NCI-H2171 (cell line): ENCODE data around the gene IL22RA1.

Source experiments
- DNase-seq: peaks from one replicate; lab custom pipeline; 2025; lab: John Stamatoyannopoulos, UW

IL22RA1 gene

DNA sequence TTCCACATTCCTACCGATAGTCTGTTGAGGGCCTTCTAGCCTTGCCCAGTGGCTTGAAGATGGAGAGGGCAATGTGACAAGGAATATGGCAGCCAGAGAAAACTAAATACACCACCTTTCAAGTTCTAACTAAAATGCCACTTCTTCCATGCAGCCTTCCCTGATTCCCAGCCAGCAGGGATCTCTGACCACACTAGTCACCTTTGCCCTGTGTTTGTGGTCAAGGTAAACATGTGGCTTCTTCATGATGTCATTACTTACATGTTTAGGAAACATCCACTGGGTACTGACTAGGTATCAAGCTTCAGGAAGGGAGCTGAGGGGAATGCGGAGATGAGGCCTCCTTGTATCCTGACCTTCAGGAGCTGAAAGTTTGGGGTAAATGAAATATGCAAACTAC is 22.6 kb upstream of the IL22RA1 start:
- DNase-seq: no peak

DNA sequence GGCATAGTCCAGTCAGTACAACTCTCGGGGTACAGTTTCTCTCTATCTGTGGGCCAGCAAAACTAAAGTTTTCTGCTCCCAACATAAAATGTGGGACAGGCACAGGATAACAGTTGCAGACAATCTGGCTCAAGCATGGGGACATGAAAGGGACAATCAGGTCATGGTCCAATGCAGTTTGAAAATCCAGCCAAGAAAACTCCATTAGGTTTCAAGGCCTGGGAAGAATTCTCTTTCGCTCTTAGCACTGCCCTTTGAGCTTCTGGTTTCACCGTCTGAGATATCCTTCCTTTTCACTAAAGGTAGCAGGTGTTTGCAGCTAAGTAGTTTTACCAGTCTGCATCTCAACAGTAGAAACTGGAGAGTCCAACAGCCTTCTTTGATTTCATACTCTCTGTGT is 21.1 kb upstream of the IL22RA1 start:
- no peak for DNase-seq

DNA sequence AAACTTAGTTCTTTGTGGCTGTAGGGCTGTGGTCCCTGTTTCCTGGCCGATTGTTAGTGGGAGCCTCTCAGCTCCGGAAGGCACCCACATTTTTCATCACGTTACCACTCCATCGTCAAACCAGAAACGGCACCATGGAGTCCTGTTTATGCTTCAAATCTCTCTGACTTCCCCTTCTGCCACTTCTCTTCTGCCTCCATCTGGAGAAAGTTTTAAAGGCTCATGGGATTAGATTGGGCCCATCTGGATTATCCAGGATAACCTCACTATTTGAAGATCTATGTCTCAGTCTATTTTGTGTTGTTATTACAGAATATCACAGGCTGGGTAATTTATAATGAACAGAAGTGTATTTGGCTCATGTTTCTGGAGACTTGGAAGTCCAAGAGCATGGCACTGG is 19.3 kb upstream of the IL22RA1 start:
- peak; percentile 13 for DNase-seq

DNA sequence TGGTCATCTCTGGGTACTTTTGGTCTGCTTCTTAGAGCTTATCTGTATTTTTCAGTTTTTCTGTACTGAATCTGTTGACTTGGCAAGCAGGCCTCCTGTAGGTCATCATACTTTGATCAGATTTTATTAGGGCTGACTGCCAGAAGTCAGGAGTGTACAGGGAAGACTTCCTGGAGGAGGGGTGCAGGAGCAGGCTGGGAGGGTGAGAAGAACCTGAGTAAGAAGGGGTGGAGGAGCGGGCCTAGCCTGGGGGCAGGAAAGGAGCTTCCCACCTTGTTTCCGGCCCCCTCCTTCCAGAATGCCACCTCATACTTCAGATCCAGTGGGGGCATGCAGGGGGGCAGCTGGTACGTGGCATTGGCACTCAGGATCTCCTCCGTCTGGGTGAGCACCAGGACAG is 18.3 kb upstream of the IL22RA1 start:
- DNase-seq: no peak

DNA sequence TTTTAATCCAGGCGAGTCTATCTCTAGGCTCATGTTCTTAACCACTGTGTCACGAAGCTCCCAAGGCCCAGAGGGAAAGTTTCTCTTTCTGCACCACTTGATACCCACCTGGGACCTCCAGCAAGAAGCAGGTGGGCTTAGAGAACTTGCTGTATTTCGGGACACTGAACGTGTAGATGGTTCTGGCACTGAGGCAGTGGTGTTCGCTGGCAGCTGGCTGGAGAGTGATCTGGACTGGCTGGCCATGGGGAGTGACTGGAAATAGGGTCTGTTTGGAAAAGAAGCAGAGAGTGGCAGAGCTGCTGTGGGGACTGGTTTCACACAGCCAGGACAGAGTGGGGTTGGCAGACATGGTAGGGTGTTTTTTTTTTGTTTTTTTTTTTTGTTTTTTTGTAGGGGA is 16.4 kb upstream of the IL22RA1 start:
- DNase-seq: no peak

DNA sequence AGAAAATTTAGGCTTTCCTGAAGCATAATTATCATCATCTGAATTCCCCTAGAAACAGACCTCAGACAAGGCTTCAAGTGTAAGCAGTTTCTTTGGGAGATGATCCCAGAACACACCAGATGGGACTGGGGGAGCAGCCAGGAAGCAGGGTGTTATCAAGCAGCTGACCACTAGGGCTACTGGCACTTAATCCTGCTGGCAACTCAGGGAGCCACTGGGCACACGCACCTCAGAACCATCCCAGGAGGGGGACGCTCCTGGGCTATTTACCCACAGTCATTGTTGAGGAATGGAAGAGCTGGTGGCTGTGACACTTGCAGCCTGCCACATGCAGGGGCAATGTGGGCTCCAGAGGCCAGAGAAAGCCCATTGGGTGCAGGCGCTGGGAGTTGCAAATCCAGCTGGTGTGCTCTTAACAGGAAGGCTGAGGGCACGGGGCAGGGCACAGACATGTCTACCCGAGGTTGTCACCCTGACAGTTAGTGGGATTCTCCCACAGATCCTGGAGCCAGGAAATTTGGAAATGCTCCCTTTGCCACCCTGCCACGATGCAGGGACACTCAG is 15.1 kb upstream of the IL22RA1 start:
- DNase-seq: no peak

DNA sequence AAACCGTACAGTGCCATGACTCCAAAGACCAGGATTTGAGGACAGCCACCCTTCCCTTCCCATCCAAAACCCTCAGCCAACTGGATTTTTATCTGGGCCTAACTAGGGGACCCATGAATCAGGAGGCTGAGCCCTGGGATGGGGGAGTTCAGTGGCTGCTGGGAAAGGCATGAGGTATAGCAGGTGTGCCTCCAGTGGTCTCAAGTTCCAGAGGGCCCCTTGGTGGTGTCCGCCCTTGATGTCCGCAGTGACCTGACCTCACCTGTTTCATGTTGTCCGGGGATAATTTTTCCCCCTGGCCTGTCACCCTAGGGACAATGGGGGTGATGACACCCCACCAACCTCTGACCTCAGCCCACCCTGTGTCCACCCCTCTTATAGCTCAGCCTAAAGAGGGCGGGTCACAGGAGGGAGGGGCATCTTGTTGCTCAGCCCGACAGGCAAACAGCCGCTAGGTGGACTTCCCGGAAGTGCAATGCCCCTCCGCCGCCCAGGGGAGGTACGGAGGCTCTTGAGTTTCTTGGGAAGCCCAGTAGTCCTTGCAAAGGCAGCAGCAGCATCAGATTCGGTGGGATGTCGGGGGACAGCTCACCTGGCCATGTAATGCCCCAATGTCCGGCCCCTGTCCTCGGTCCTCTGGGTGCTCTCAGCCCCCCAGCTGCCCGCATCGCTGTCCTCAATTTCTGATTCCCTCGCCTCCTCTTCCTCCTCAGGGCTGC is 13.8 kb upstream of the IL22RA1 start:
- DNase-seq: no peak

DNA sequence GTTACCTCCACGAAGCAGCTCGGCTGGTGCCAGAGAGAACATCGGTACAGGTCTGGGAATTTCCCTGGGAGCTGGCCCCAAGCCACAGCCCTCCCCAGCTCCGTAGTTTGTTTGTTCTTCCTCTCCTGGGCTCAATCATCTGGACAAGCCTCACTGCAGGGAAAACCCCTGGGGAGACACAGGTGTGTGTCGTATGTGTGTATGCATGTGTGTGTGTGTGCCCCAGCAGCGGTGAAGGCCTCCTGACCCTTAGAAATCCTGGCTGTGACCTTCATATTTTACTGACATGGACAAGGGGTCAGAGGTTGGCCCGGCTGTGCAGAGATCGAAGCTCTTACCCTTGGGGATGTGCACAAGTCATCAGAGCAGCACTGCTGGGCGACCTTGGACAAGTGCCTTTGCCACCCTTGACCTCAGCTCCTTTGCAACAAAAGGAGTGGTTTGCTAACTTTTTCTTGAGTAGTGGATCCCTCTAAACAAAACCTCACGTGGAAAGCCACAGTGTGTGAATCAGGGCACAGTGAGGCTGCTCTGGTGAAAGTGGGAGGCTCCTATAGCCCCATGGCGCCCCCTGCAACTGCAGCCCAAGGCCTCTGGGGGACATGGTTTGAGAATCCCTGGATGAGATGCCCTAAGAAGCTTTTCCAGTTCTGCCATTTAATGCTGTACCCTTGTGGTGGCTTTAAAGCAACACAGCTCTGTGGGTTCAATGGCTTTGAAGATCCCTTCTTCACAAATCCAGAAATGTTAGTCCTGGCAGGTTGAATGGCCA is 12.3 kb upstream of the IL22RA1 start:
- DNase-seq: no peak

DNA sequence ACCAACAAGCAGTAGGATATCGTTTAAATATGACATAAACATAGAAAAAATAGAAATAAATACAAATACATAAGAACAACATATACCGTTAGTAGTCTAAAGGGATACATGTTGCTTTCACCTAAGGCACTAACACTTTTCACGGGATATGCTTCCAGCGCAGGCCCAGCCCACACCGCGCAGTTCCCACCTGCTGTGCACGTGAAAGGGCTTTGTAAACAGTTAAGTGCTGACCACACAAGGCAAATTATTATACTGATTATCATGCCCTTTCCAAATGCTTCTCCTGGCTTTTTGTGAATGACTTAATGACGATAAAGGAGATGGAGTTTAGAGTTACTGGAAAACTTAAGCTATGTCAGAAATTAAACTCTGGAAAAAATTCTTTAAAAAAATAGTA is 11.3 kb upstream of the IL22RA1 start:
- no peak for DNase-seq

DNA sequence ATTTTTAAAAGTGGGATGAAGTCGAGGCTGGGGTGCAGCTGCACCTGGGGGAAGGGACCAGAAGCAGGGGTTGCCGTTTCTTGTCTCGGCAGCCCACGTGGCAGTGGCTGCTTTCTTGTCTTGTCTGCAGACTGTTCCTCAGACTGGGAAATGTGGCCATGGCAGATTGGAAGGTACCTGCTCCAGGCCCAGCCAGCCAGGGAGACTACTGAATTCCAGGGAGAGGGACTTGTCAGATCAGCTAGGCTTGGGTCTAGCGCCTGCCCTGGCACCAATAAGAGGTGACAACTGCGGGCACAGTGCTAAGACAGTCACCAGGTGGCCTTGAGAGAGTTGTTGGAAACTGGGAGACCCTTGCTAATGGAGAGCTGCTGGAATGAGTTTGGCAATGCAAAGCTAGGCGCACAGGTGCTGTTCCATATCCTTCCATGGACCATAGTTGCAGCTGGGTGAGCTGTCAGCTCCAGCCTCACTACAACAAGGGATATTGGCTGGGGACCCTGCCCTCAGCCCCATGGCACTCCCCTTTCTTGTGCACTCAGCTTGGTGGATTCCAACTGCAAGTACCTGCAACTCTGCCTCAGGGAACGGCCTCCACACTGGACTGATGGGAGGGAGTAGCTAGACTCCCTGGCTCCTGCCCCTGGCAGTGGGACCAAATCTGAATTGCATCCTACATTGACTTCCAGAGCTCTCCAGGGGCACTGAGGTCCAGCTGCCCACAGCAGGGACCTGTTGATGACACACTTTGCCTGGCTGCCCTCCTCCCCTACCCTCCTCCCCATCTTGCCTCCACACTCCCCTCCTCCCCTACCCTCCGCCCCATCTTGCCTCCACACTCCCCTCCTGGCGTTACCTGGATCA is 9.9 kb upstream of the IL22RA1 start:
- DNase-seq: no peak

DNA sequence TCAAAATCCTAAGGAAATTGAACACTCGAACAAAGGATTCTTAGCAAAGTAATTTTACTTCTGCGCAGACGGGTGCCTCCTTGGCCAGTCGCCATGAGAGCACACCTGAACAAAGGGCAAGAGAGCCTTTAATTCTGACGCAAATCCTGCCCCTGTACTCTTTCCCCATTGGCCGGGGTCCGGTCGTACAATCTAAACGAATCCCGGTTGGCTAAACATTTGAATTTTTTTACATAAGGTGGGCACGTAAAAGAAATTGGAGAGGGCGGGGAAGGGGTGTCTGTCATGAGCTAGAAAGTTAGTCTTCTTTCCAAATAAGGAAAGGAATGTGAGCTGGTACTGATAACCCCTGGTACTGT is 8.2 kb upstream of the IL22RA1 start:
- DNase-seq: peak; percentile 96

DNA sequence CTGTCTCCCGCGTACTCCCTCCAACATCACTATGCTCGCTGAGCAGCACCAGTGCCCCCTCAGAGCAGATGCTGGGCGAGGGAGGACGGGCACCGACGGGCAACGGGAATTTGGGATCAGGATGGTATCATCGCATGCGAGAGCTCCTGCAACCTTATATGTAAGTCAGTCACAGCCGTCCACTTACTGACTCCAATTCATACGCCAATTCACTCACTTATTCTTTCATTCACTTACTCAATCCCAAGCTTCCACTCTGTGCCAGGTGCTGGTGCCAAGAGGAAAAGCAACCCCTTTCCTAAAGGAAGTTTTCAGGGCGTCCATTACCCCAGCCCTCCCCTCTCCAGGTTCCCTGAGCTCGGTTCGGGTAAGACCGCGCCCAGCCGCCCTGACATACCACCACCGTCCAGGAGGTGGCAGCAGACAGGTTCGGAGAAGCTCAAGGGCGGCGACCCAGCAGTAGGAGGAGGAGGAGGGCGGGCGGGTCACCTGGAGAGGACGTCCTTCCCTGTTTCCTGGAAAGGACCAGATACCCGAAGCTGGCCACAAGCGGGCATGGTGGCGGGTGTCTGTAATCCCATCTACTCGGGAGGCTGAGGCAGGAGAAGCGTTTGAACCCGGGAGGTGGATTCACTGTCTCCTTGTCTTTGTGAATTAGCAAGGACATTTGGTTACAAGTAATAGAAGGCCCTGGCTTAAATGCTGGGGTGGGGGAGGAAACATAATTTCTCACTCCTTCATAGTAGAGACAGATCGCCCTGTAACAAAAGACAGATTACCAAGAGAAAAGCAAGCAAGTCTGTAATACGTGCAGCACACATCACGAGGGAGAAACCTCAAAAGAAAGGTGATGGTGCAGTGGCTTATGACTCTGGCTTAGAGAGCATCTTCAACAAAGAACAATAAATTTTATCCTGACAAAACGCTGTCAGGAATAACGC is 7.6 kb upstream of the IL22RA1 start:
- DNase-seq: peak; percentile 83

DNA sequence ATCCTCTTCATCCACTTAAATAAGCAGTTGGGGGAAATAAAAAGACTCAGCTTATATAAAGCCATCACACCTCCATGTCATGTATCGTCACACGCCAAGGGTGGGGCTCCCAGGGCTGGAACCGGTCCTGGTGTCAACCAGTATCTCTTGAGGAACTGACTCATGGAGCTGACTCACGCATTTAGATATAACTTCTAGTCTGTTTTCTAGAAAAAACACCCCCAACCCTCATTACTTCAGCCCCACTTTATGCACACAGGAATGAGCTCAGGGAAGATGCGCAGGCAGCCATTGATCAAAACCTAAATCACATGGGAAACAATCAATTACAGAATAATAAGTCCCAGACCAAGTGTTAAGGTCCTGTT is 6.9 kb upstream of the IL22RA1 start:
- DNase-seq: no peak

DNA sequence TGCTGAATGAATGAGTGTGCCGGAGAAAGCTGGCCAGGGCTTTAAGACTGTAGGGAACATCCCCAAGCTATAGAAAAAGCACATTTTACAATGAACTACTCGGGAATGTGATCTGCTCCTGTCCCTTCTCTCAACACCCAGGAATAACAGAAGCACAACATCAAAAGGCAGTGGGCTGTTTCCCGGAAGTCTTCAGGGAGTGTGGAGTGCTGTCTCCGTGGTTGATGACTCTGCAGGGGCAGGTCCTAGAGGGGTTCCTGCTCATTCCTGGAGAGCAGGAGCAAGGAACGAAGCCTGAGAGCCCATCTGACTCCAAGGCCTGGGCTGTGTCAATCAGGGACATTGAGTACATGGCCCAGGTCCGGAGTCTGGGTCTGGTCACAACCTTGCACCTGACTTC is 4.9 kb upstream of the IL22RA1 start:
- no peak for DNase-seq

DNA sequence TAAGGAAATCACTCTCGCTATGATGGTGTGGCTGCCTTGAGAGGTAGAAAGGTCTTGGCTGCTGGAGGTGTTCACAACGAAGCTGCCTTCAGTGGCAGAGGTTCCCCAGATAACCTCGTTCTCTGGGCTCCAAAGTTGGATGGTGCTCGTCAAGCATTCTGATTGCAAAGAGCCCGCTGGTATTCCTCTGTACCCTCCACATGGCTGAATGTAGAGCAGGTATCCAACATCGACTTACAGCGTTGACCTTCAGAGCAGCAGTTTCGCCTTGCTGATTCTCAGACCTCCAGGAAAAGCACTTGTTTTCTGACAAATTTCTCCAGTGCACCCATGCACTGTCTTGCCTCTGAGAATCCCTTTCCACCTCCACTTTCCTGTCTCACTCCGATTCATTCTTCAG is 4.3 kb upstream of the IL22RA1 start:
- no peak for DNase-seq

DNA sequence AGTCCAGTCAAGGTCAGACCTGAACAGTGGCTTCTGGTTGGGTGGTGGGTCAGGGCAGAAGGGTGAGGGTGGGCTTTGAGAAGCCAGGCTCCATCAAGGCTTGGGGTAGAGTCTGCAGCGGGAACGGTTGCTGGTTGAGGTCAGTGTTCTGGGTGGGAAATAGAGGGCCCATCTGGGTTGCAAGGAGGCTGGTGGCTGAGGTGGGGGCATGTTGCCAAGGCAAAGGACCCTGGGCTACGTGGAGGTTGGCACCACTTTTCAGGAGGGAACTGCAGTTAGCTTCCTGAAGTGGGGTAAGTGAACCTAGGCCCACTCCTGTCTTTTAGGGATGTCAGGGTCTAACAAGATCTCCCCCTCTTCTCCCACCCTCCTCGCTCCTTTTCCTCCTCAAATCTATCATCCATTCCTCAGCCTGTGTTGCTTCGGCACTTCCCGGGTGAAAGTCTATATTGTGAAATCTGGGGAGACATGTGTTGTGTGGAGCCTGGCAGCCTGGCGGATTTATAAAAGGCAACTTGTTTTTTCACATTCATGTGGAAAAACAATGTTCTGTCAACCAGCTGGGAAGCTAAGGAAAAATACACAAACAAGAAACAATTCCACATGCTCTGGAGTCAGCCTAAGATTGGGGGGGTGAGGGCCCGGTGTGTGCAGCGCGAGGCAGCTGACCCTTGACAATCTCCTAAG is 1.5 kb downstream of the IL22RA1 start:
- no peak for DNase-seq

DNA sequence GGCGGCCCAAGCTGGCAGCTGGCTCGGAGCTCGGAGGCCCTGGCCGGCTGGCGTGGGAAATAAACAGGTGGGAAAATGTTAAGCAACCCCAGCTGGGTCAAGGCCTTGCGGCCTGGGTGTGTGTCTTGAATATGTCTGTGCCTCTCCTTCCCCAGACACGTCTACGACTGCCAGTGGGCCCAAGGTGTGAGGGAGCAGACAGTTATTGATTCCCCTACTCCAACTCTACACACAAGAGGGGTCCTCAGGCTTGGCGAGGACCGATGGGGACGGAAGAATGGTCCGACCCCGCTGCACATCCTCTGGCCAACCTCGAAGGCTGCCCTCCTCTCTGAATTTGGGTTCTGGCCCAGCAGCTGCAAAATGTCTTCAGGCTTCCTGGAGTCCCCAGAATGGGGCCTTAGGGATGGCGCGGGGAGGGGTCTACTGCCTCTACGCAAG is 2.2 kb downstream of the IL22RA1 start:
- DNase-seq: no peak

DNA sequence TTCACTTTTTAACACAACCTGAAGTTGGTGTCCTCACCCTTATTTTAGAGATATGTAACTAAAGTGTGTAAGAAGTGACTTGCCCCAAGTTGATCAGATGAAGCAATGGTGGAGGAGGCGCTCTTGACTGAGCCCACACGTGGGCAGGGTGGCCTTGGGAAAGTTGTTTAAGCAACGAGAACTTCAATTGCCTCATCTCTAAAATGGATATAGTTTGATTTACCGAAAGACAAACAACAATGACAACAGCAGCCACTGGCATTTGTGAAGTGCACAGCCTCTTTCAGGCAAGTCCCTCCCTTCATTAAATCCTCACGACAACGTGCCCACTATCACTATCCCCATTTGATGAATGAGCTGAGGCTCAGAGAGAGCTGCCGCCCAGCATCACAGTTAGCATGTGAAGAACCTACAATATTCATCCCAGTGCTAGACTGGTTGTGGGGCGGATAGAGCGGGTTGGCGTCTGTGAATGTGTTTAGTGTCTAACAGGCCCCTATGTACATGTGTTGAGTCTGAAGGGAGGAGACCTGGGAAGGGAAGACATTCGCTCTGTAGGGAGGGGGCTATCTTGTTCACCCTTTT is 3.0 kb downstream of the IL22RA1 start:
- no peak for DNase-seq

DNA sequence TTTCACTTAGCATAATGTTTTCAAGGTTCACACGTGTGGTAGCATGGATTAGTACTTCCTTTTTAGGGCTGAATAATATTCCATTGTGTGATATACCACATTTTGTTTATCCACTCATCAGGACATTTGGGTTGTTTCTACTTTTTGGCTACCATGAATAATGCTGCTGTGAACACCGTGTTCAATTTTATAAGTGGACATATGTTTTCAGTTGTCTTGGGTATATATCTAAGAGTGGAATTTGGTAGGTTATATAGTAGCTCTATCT is 3.8 kb downstream of the IL22RA1 start:
- no peak for DNase-seq

DNA sequence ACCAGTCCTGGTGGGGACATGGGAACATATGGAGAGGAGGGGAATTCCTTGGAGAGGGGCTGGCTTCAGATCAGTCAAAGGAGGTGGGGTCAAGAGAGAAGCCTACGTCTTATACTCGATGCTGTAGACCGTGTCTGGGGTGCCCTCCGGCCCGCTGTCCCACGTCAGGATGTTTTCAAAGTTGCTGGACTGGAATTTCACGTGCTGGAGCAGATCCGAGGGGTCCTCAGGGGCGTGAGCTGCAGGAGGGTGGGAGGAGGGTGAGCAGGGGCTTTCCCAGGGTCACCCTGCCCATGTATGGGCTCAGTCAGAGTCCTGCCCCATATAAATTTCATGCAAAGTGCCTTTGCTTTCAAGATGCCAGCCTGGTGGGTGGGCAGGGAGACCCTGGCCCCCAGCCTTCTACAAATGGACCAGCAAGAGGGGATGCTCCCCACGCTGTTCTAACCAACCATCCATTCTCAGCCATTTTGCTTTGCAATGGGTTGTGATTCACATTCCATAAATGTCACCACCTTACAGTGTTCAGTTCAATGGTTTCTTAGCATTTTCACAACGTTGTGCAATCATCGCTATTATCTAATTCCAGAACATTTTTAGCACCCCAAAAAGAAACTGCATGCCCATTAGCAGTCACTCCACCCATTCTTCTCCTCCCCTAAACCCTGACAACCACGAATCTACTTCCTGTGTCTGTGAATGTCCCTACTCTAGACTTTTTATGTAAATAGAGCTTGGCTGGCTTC is 4.3 kb downstream of the IL22RA1 start:
- no peak for DNase-seq
